Heart left ventricle (tissue), 16 donors: ENCODE data around the gene SYCP3. TPM values are rescaled to one million over a fixed set of nuclear protein-coding genes. Genes with fewer than 3 reads are reported as not detected.
A peak's percentile ranks its signal among the peaks of the same experiment; 100 is the strongest.

Experiments used
- ATAC-seq, 4 donors: fragments of 200-7000 bp; cut with Tn5 transposase; one replicate each; pipeline ENCODE4 v1.9.1; 2020 to 2022; ENCODE audit warnings: moderate library complexity in 4 of 4, mild to moderate bottlenecking in 3 of 4, moderate number of reproducible peaks in 1 of 4
- DNase-seq, 5 donors: peaks; one replicate each; pipeline ENCODE4 v3.0.0-alpha.2; 2020
- H3K27ac ChIP-seq, 12 donors: fragments of 200-600 bp; sonication (generic) in 4 of 12; one replicate each; pipeline versions ENCODE4 v1.5.0 to v1.8.0; 2016 to 2022; ENCODE audit warnings: mild to moderate bottlenecking in 2 of 12
- H3K27me3 ChIP-seq, 9 donors: fragments of 200-600 bp; sonication (generic) in 2 of 9; one replicate each; pipeline versions ENCODE4 v1.5.1 to v1.8.0; 2016 to 2022; ENCODE audit warnings: mild to moderate bottlenecking in 3 of 9
- H3K36me3 ChIP-seq, 9 donors: fragments of 200-600 bp; sonication (generic) in 2 of 9; one replicate each; pipeline versions ENCODE4 v1.5.0 to v1.8.0; 2018 to 2022; ENCODE audit warnings: mild to moderate bottlenecking in 2 of 9
- H3K4me1 ChIP-seq, 12 donors: fragments of 200-600 bp; sonication (generic) in 4 of 12; one replicate each; pipeline versions ENCODE4 v1.5.0 to v1.8.0; 2016 to 2022; ENCODE audit warnings: mild to moderate bottlenecking in 3 of 12
- H3K4me3 ChIP-seq, 12 donors: fragments of 200-600 bp; sonication (generic) in 4 of 12; one replicate each; pipeline versions ENCODE4 v1.5.0 to v1.8.0; 2017 to 2022; ENCODE audit warnings: mild to moderate bottlenecking in 9 of 12, moderate library complexity in 4 of 12
- H3K9me3 ChIP-seq, 12 donors: fragments of 200-600 bp; sonication (generic) in 4 of 12; one replicate each; pipeline versions ENCODE4 v1.5.0 to v1.8.0; 2016 to 2022; ENCODE audit warnings: mild to moderate bottlenecking in 1 of 12
- CTCF ChIP-seq, 12 donors: fragments of 200-600 bp; sonication (generic) in 4 of 12; IDR thresholded peaks; one replicate each; pipeline versions ENCODE4 v1.5.0 to v1.8.0; 2018 to 2022; ENCODE audit warnings: antibody characterized with exemption in 12 of 12, mild to moderate bottlenecking in 5 of 12
- POLR2A ChIP-seq, 2 donors: fragments of 450-650 bp; IDR thresholded peaks; one replicate each; pipeline ENCODE4 v1.6.1; 2017; ENCODE audit warnings: antibody characterized with exemption in 2 of 2, mild to moderate bottlenecking in 2 of 2, moderate library complexity in 2 of 2
- WGBS, 4 donors: extraction: QIAGEN DNeasy Blood & Tissue Kit in 2 of 4; methylation state at CpG; one replicate each; pipeline versions ENCODE4 v1.1.5 to v1.1.7; 2013 to 2018; 5-methylcytosine and 5-hydroxymethylcytosine counted together
- intact Hi-C, 10 donors: fragments of 100-400 bp; cut with DNase I; formaldehyde crosslinking; loops; one replicate each; pipeline versions ENCODE4 v1.11.1 to v1.14.2; 2022
- polyA plus RNA-seq, 2 donors: library from polyadenylated mRNA; stranded (reverse); fragments of 200-250 nt; gene quantifications; one replicate each; pipeline ENCODE4 v1.2.3, GENCODE V29; 2013
- total RNA-seq, 9 donors: library from RNA; depleted of rRNA in 2 of 9; stranded (reverse); fragments of >200 nt in 2 of 9; fragmentation: NEBNext Ultra II Directional in 3 of 9; extraction: Animal tissue kit (Norgen Biotek cat#: 25700) in 3 of 9; gene quantifications; one replicate each; pipeline versions ENCODE4 v1.1.0 to v1.2.4, GENCODE V29; 2016 to 2023
- donor health status: ischemic (EF 13 %, LVEDD 7.1; RV severe dilation, severe dysfunction).
- donor health status: healthy with polysubstance abuse.
- donor health status: DM: no; HTN: yes; CAD: no.
- donor health status: DM: no; HTN: no; CAD: no.
- donor health status: ischemic (EF 25% LVEDD 6.9; RV normal size, moderate dysfunction).
- donor health status: ischemic (EF 25% LVEDD 5.7; RV mildly dilated, moderate dysfunction).
- donor health status: healthy.
- donor health status: DM: yes; HTN: yes; CAD: no.
- donor health status: ischemic (EF 35%, LVEDD 5.7; RV mildly dilated, moderate dysfunction).
- donor health status: nonischemic (EF 11% LVEDD 7.7; RV severe dilation, severe dysfunction).
- donor health status: DM: yes; HTN: yes; CAD: no.
- donor health status: PGD.
- donor health status: ischemic (EF 29% LVEDD 5.4; RV normal size, mild dysfunction).
- donor health status: nonischemic (EF 23%, LVEDD 6.1; RV moderate dilation, normal function).

SYCP3 gene
- total and polyA plus RNA-seq, 11 donors = 0.04 TPM; not detected in 10

- Histone ChIP-seq H3K4me3 (peak overlapping the region in 5 of 12 donors; percentile 6 to 38 (median 8)), H3K27me3 (no peaks in the 10 kb centered on the region), H3K4me1 (peaks cover 0 to 42% (median 22%) of the 10 kb centered on the region in 12 donors), H3K27ac (peak overlapping the region; percentile 30 to 74 (median 50)), H3K9me3 (no peaks in the 10 kb centered on the region), H3K36me3 (peaks cover 0 to 16% (median under 1%) of the 10 kb centered on the region in 9 donors)
- 19 to 40% (median 30%) methylated on average over 5 of the region's 5 CpGs for WGBS, 4 donors
- intact Hi-C loops = no loop called here
- peak in 4 of 5 donors; percentile 31 to 55 (median 40) for DNase-seq
- peak; percentile 82 to 93 (median 87) for ATAC-seq
- TF ChIP-seq CTCF (IDR thresholded peaks at IDR 0.05) (no peak), POLR2A (IDR thresholded peaks at IDR 0.05) (no peak)
These were observed 26.1 kb downstream of the SYCP3 start for GRCh38 chr12:101713059-101713682.

- ATAC-seq = no peak
- 86 to 94% (median 91%) methylated on average over 4 of the region's 4 CpGs for WGBS, 4 donors
- Histone ChIP-seq H3K4me3 (no peak overlapping the region), H3K9me3 (no peaks in the 10 kb centered on the region), H3K27ac (no peak overlapping the region), H3K4me1 (peaks cover 0 to 48% (median 23%) of the 10 kb centered on the region in 12 donors), H3K27me3 (no peaks in the 10 kb centered on the region), H3K36me3 (no peaks in the 10 kb centered on the region)
- intact Hi-C loops = no loop called here
- DNase-seq = no peak
- TF ChIP-seq CTCF (IDR thresholded peaks at IDR 0.05) (no peak), POLR2A (IDR thresholded peaks at IDR 0.05) (no peak)
These were observed 29.0 kb downstream of the SYCP3 start for GRCh38 chr12:101710288-101710687.

GRCh38 chr12:101707131-101707782 lies 32.0 kb downstream of the SYCP3 start:
- Histone ChIP-seq H3K27ac (peak overlapping the region in 3 of 12 donors; percentile 6 to 22 (median 12)), H3K9me3 (no peaks in the 10 kb centered on the region), H3K27me3 (no peaks in the 10 kb centered on the region), H3K4me1 (peaks cover 0 to 32% (median 11%) of the 10 kb centered on the region in 12 donors), H3K36me3 (no peaks in the 10 kb centered on the region), H3K4me3 (no peak overlapping the region)
- TF ChIP-seq POLR2A (IDR thresholded peaks at IDR 0.05) = no peak
- no peak for TF ChIP-seq CTCF (IDR thresholded peaks at IDR 0.05)
- peak in 3 of 4 donors; percentile 31 to 66 (median 57) for ATAC-seq
- intact Hi-C loops = no loop called here
- DNase-seq = no peak

- no peaks in the 10 kb centered on the region for H3K27me3 ChIP-seq
- intact Hi-C loops = no loop called here
- peaks cover 0 to 41% (median 18%) of the 10 kb centered on the region in 12 donors for H3K4me1 ChIP-seq
These were observed 32.9 kb downstream of the SYCP3 start for GRCh38 chr12:101706403-101706802.

More at GRCh38 chr12:101706403-101706802, 32.9 kb downstream of the SYCP3 start:
- 94 to 98% (median 96%) methylated on average over 1 of the region's 1 CpG for whole genome bisulfite sequencing, 4 donors
- ATAC-seq (no peak), DNase-seq (no peak)
- H3K27ac ChIP-seq = no peak overlapping the region
- no peak for TF ChIP-seq CTCF (IDR thresholded peaks at IDR 0.05)
- no peak for TF ChIP-seq POLR2A (IDR thresholded peaks at IDR 0.05)
- no peaks in the 10 kb centered on the region for H3K36me3 ChIP-seq
- H3K4me3 ChIP-seq = no peak overlapping the region
- H3K9me3 ChIP-seq = no peaks in the 10 kb centered on the region
